C4-2B (cell line): Measurements from ENCODE around the gene MTX2.

Experiments used
- H3K27ac ChIP-seq: fragments of 450-650 bp; 2 replicates; pipeline ENCODE4 v1.5.1; 2017
- ZFX ChIP-seq: fragments of 450-650 bp; IDR thresholded peaks from 2 replicates; pipeline ENCODE4 v1.6.1; 2017
- TF ChIP-seq, protein P1 (sequence below): fragments of 450-650 bp; conservative IDR thresholded peaks from 2 replicates; pipeline ENCODE4 v1.5.1; 2017; ENCODE audit warnings: mild to moderate bottlenecking

The MTX2 gene

DNA sequence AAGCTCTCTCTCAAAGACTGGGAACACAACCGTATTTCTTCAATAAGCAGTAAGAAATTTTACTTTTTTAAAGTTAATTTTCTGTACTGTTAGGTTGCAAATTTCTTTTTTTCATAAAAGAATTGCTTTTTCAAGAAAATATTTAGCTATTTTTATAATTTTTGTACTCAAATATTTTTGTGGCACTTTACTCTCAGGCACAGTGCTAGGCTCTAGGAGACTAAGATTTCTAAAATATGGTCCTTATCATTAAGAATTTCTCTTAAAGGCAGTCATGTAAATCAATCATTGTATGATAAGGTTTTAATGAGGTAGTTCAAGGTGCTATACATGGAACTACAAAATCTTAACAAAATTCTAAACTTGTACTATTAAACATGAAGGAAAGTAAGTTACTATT lies 61.4 kb downstream of the MTX2 start:
- TF ChIP-seq, protein P1, sequence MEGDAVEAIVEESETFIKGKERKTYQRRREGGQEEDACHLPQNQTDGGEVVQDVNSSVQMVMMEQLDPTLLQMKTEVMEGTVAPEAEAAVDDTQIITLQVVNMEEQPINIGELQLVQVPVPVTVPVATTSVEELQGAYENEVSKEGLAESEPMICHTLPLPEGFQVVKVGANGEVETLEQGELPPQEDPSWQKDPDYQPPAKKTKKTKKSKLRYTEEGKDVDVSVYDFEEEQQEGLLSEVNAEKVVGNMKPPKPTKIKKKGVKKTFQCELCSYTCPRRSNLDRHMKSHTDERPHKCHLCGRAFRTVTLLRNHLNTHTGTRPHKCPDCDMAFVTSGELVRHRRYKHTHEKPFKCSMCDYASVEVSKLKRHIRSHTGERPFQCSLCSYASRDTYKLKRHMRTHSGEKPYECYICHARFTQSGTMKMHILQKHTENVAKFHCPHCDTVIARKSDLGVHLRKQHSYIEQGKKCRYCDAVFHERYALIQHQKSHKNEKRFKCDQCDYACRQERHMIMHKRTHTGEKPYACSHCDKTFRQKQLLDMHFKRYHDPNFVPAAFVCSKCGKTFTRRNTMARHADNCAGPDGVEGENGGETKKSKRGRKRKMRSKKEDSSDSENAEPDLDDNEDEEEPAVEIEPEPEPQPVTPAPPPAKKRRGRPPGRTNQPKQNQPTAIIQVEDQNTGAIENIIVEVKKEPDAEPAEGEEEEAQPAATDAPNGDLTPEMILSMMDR = no peak
- TF ChIP-seq ZFX = no peak
- H3K27ac ChIP-seq = no peak overlapping the region

DNA sequence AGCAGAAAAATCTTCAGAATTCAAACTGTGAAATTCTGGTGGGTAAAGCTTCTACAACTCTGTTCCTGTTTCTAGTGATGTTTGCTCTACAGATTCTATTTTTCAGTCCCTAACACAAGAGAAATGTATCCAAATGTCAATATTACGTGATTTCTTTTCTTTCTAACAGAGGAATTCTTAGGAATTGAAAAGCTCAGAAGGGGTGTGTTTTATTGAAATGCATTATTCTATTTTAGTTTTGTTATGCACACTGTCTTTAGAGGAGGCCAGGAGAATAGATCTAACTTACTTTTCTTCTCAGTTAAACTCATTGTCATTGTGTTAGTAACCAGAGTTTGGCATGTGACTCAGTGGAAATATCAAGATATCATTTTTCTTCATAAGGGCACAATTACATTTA lies 62.4 kb downstream of the MTX2 start:
- TF ChIP-seq ZFX = no peak
- TF ChIP-seq, protein P1 = no peak
- H3K27ac ChIP-seq = no peak overlapping the region

DNA sequence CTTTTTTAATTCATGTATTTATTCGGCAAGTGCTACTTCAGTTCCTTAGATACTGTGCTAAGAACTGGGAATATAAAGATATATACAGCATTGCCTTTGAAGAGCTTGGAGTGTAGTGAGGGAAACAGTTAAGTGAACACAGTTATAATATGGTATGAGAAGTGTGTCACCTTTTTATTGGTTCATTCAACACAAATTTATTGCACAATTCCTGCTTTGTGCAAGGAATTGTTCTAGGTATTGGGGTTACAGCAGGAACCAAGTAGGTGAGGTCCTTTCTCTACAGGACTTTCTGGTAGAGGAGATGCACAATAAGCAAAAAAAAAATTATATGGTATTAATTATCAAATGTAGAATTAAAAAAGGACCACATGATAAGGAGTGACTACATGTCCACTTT lies 65.5 kb downstream of the MTX2 start:
- no peak overlapping the region for H3K27ac ChIP-seq
- TF ChIP-seq, protein P1 = no peak
- TF ChIP-seq ZFX = no peak

DNA sequence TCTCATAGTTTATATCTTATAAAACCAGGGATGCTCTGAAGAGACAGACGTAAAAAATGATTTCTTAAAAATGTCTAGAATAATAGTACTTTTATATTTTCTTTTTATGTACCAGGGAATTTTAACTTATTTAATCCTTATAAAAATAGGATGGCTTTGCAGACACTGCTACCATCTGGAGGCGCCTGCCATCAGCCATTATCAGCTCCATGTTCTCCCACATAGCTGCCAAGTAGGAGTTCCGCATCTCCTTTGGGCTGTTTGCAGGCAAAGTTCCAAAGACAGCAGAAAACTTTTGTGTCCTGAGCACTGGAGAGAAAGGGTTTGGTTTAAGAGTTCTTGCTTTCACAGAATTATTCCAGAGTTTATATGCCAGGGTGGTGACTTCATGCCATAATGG lies 69.2 kb downstream of the MTX2 start:
- TF ChIP-seq ZFX = no peak
- TF ChIP-seq, protein P1 = no peak
- H3K27ac ChIP-seq = no peak overlapping the region

DNA sequence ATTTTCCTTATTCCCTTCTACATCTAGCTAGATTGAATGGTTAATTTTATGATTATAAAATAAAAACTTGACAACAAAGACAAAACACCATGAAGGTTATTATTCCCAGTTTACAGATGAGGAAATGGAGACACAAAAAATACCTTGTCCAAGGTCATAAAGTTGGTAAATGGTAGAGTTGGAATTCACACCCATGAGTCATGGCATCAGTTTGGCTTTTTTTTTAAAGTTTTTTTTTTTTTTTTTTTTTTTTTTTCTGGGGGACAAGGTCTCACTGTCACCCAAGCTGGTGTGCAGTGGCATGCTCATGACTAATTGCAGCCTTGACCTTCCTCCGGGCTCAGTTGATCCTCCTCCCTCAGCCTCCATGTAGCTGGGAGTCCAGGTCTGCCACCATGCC lies 70.0 kb downstream of the MTX2 start:
- TF ChIP-seq ZFX = no peak
- TF ChIP-seq, protein P1 = no peak
- no peak overlapping the region for H3K27ac ChIP-seq

DNA sequence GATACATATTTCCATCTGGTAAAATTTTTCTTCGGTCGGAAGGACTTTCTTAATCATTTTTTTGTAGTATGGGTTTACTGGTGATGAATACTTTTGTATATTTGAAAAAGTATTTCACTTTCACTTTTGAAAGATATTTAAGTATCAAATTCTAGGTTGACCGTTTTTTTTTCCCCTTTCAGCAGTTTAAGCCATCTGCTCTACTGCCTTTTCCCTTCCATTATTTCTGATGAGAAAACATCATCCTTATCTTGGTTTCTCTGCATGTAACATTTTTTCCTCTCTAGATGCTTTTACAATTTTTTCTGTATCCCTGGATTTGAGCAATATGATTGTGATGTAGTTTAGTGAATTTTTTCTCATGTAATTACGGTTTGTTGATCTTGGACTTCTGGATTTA lies 87.0 kb downstream of the MTX2 start:
- H3K27ac ChIP-seq = no peak overlapping the region
- no peak for TF ChIP-seq ZFX
- TF ChIP-seq, protein P1 = no peak

DNA sequence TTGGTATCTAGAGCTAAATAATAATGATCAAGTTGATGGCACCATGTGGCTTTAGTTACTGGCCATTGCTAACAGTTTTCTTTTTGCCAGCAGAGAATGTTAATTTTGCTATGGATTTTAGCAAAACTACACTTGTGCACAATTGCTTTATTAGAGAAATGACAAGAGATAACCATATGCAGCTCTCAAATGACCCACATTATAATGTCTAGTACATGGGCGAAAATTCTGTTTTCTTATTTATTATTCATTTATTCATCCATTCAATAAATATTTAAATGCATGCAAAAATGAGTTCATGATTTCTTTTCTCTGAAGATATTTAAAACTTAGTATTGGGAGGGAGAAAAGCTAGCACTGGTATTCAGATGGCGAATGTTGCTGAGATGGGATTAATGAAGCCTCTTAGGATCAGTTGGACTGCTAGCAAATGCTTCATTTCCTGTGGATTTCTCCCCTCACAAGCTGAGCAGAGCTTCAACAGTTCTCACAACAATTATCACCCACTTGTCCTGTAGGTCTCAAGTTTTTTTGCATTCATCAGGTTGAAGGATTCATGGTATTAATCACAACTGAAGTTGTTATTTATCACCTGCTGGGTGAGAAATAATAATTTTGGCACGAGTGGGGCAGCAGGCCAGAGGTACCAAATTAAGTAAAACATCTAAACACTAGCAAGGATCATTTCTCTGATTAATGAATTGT lies 95.2 kb downstream of the MTX2 start:
- TF ChIP-seq ZFX = no peak
- TF ChIP-seq, protein P1 = no peak

More for the DNA sequence above, 95.2 kb downstream of the MTX2 start:
- no peak overlapping the region for H3K27ac ChIP-seq
